Measurements from ENCODE around the gene ARSG. TPM values are rescaled to one million over a fixed set of nuclear protein-coding genes. Genes with fewer than 3 reads are reported as not detected.

The ARSG gene
- total and polyA plus RNA-seq, 2 of the 13 experiments (the other 11 are each of a cell fraction or from before 2014, with no cell fraction given), result 3.7 to 15.2 TPM

- TF ChIP-seq NFKB2 (CRISPR knock-in tag; IDR thresholded peaks at IDR 0.05; ENCODE audit: borderline replicate concordance) (no peak), ZUFSP (CRISPR knock-in tag; IDR thresholded peaks at IDR 0.05; ENCODE audit: borderline replicate concordance) (no peak), ZFP90 (CRISPR knock-in tag; IDR thresholded peaks at IDR 0.05; ENCODE audit: borderline replicate concordance) (no peak; the same call in 1 of the 2 replicates), PAXIP1 (CRISPR knock-in tag; conservative IDR thresholded peaks at IDR 0.05) (no peak), SETDB1 (CRISPR knock-in tag; IDR thresholded peaks at IDR 0.05; ENCODE audit: borderline replicate concordance) (no peak), TAF15 (IDR thresholded peaks at IDR 0.05; ENCODE audit: low read depth, low read length, poor library complexity, severe bottlenecking) (peak; percentile 19), ZBTB4 (CRISPR knock-in tag; IDR thresholded peaks at IDR 0.05; ENCODE audit: borderline replicate concordance) (no peak), SMAD3 (CRISPR knock-in tag; IDR thresholded peaks at IDR 0.05) (no peak), ZNF160 (CRISPR knock-in tag; IDR thresholded peaks at IDR 0.05) (no peak), KDM3A (CRISPR knock-in tag; IDR thresholded peaks at IDR 0.05; ENCODE audit: low read depth) (no peak), CBX1 (IDR thresholded peaks at IDR 0.05; ENCODE audit: low read depth) (no peak), FOSL2 (CRISPR knock-in tag; IDR thresholded peaks at IDR 0.05) (no peak), ZNF142 (CRISPR knock-in tag; IDR thresholded peaks at IDR 0.05) (peak; percentile 57; the same call in 1 of the 2 replicates)
Observed at GRCh38 chr17:68290955-68291835, at the start of gene ARSG, which contains the start of gene SLC16A6 (continued).
